OCI-LY3 (cell line): ENCODE results near the gene ANO4.

Experiments
- H2AFZ ChIP-seq: fragments of 200-600, 300-600 bp; shearing (Covaris generic); 2 replicates; pipeline ENCODE4 v1.6.0; 2014; ENCODE audit warnings: antibody characterized with exemption, low read depth, low read length
- H3K27ac ChIP-seq: fragments of 200-600, 300-600 bp; sonication (generic); 2 replicates; pipeline ENCODE4 v1.5.1; 2014; ENCODE audit warnings: mild to moderate bottlenecking, low read length, moderate library complexity, mixed read lengths
- H3K27me3 ChIP-seq: fragments of 200-600, 300-600 bp; sonication (generic); 2 replicates; pipeline ENCODE4 v1.6.1; 2014; ENCODE audit warnings: low read depth, low read length, mixed read lengths
- H3K36me3 ChIP-seq: fragments of 200-600, 300-600 bp; sonication (generic); replicated peaks from 2 replicates; pipeline ENCODE3; 2014; ENCODE audit warnings: low read depth, low read length, mixed read lengths
- H3K4me1 ChIP-seq: fragments of 300-600, 200-600 bp; sonication (generic); 2 replicates; pipeline ENCODE4 v1.6.1; 2014; ENCODE audit warnings: low read length, mixed read lengths
- H3K4me2 ChIP-seq: fragments of 200-600, 300-600 bp; sonication (generic); 2 replicates; pipeline ENCODE4 v1.6.1; 2014; ENCODE audit warnings: low read length, mixed read lengths
- H3K4me3 ChIP-seq: fragments of 300-600, 200-600 bp; sonication (generic); 2 replicates; pipeline ENCODE4 v1.5.1; 2014; ENCODE audit warnings: antibody characterized with exemption, mild to moderate bottlenecking, low read length, moderate library complexity
- H3K79me2 ChIP-seq: fragments of 300-600, 200-600 bp; shearing (Covaris generic); 2 replicates; pipeline ENCODE4 v1.6.1; 2014; ENCODE audit warnings: mild to moderate bottlenecking, low read length, mixed read lengths
- H3K9ac ChIP-seq: fragments of 300-600, 200-600 bp; shearing (Covaris generic); 2 replicates; pipeline ENCODE4 v1.6.0; 2014; ENCODE audit warnings: mild to moderate bottlenecking, low read length, moderate library complexity
- H3K9me3 ChIP-seq: fragments of 200-600, 300-600 bp; shearing (Covaris generic); 2 replicates; pipeline ENCODE4 v1.6.1; 2014; ENCODE audit warnings: low read length, mixed read lengths; ENCODE audit not compliant: insufficient read depth
- H4K20me1 ChIP-seq: fragments of 200-600, 300-600 bp; sonication (generic); 2 replicates; pipeline ENCODE4 v1.6.1; 2016; ENCODE audit warnings: low read length, mixed read lengths; ENCODE audit not compliant: insufficient read depth
- EZH2phosphoT487 ChIP-seq: fragments of 200-600 bp; shearing (Covaris generic); IDR thresholded peaks from 2 replicates; pipeline ENCODE4 v1.6.1; 2018; ENCODE audit warnings: antibody characterized with exemption, mixed run types, low read depth
- TF ChIP-seq, protein P1 (sequence below): fragments of 200-600, 300-600 bp; sonication (generic); IDR thresholded peaks from 2 replicates; pipeline ENCODE4 v1.5.1; 2014; ENCODE audit warnings: antibody characterized with exemption, low read length, low read depth

Gene ANO4

DNA sequence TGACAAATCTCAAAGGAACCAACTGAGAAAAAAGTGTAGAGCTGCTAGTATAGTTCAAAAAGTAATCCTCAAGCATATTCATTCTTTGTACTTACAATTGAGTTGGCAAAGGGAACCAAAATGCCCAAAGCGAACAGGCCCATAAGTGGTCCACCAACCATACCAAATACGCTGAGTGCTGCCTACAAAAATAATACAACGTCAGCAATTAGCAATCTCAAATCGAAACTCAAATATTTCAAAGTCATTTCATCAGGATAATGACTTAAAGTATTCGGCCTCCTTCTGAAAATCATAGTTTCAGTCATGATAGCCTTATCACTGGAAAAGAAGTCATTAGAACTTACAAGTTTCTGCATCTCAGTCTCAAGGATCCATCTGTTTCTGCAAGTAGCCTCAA is 373.4 kb downstream of the ANO4 start:
- Histone ChIP-seq H3K27ac (no peak overlapping the region), H3K79me2 (no peaks in the 10 kb centered on the region), H3K9ac (no peak overlapping the region), H2AFZ (no peak overlapping the region), H4K20me1 (no peaks in the 10 kb centered on the region), H3K4me2 (no peak overlapping the region), H3K4me3 (no peak overlapping the region), H3K9me3 (no peaks in the 10 kb centered on the region), H3K36me3 (no peaks in the 10 kb centered on the region), H3K4me1 (no peaks in the 10 kb centered on the region), H3K27me3 (peaks cover 18% of the 10 kb centered on the region)
- TF ChIP-seq, protein P1, sequence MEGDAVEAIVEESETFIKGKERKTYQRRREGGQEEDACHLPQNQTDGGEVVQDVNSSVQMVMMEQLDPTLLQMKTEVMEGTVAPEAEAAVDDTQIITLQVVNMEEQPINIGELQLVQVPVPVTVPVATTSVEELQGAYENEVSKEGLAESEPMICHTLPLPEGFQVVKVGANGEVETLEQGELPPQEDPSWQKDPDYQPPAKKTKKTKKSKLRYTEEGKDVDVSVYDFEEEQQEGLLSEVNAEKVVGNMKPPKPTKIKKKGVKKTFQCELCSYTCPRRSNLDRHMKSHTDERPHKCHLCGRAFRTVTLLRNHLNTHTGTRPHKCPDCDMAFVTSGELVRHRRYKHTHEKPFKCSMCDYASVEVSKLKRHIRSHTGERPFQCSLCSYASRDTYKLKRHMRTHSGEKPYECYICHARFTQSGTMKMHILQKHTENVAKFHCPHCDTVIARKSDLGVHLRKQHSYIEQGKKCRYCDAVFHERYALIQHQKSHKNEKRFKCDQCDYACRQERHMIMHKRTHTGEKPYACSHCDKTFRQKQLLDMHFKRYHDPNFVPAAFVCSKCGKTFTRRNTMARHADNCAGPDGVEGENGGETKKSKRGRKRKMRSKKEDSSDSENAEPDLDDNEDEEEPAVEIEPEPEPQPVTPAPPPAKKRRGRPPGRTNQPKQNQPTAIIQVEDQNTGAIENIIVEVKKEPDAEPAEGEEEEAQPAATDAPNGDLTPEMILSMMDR, result no peak
- TF ChIP-seq EZH2phosphoT487, result no peak

DNA sequence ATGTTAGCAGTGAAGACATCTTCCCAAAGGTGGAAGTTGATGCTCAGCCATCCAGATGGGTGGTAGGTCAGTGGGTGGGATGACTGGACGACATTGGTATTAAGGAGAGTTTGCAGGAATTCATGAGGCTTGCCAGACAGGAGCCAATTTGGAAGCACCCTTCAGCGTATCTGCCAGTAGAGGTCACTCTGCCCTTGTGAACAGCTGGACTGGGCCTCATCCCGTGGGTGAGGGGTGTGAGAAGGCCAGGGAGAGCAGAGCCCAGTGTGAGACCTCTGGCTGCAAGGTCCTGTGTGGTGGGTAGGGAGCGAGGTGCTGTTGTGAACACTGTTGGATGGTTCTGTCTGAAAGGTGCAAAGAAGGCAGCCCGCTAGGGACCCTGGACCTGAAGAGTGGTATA is 377.7 kb downstream of the ANO4 start:
- Histone ChIP-seq H3K4me3 (no peak overlapping the region), H3K9me3 (no peaks in the 10 kb centered on the region; the same call in 1 of the 2 replicates), H3K4me2 (no peak overlapping the region), H3K27ac (no peak overlapping the region), H3K9ac (no peak overlapping the region), H3K79me2 (no peaks in the 10 kb centered on the region), H2AFZ (no peak overlapping the region), H3K4me1 (no peaks in the 10 kb centered on the region), H3K27me3 (peaks cover under 1% of the 10 kb centered on the region; the same call in 1 of the 2 replicates), H3K36me3 (no peaks in the 10 kb centered on the region), H4K20me1 (no peaks in the 10 kb centered on the region)
- TF ChIP-seq EZH2phosphoT487, result no peak
- TF ChIP-seq, protein P1, result peak; percentile 29; the same call in 1 of the 2 replicates

DNA sequence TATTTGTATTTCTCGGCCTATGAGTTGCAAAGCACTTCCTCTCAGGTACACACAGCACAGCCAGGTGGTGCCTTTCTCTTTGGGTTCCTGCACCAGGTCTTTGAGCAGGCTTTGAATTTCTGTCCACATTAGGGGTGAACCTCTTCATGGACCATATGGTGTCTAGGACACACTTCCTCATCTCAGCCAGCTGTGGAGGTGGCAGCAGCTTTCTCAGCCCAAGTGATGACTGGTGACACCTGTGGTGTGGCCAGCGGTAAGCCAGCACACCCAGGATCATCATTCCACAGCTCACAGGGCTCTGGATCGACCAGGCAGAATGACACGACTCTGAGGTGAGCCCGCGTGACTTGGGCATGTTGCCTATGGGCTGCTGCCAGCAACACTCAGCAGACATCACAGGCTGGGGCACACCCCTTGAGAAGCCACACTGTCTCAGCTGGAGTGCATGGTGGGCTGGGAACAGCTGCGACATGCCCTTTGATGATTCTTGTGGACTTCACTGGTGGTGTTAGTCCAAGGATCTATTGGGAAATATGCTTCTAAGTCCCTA is 378.7 kb downstream of the ANO4 start:
- no peak overlapping the region for H2AFZ ChIP-seq

DNA sequence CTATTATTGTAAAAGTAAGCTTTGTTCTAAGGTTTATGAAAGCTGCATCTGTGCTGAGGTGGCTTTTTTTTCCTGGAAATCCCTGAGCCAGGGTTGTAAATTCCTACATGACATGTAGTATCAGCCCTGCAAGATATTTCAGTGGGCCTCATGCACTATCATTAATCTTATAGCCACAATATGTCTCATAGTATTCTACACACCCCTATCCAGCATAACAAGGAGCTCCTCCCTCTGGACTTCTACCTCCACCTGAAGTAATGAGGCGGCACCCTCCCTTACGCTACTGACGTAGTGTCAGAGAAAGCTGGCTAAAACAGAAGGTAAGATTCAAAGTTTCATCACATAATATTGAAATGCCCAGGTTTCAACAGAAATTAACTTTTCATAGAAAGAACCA is 380.0 kb downstream of the ANO4 start:
- no peak overlapping the region for H3K4me2 ChIP-seq
- H4K20me1 ChIP-seq, result no peaks in the 10 kb centered on the region
- no peaks in the 10 kb centered on the region for H3K4me1 ChIP-seq
- TF ChIP-seq EZH2phosphoT487, result no peak
- TF ChIP-seq, protein P1, result no peak
- no peak overlapping the region for H3K27ac ChIP-seq
- no peaks in the 10 kb centered on the region for H3K79me2 ChIP-seq
- H3K4me3 ChIP-seq, result no peak overlapping the region
- no peak overlapping the region for H2AFZ ChIP-seq
- peaks cover 4% of the 10 kb centered on the region for H3K27me3 ChIP-seq
- H3K9ac ChIP-seq, result no peak overlapping the region
- no peaks in the 10 kb centered on the region for H3K36me3 ChIP-seq
- H3K9me3 ChIP-seq, result no peaks in the 10 kb centered on the region; the same call in 1 of the 2 replicates

More for the DNA sequence above, 378.7 kb downstream of the ANO4 start:
- H3K36me3 ChIP-seq, result no peaks in the 10 kb centered on the region
- TF ChIP-seq, protein P1, result no peak
- TF ChIP-seq EZH2phosphoT487, result no peak
- H4K20me1 ChIP-seq, result no peaks in the 10 kb centered on the region
- H3K79me2 ChIP-seq, result no peaks in the 10 kb centered on the region
- H3K9ac ChIP-seq, result no peak overlapping the region
- H3K27ac ChIP-seq, result no peak overlapping the region
- no peaks in the 10 kb centered on the region; the same call in 1 of the 2 replicates for H3K27me3 ChIP-seq
- no peak overlapping the region for H3K4me2 ChIP-seq
- H3K9me3 ChIP-seq, result no peaks in the 10 kb centered on the region; the same call in 1 of the 2 replicates
- H3K4me3 ChIP-seq, result no peak overlapping the region
- no peaks in the 10 kb centered on the region for H3K4me1 ChIP-seq
